Right lobe of liver (tissue), 6 donors: ENCODE results near the gene HNRNPM. TPM values are rescaled to one million over a fixed set of nuclear protein-coding genes. Genes with fewer than 3 reads are reported as not detected.
A peak's percentile ranks its signal among the peaks of the same experiment; 100 is the strongest.

Source experiments
- ATAC-seq, 4 donors: fragments of 200-7000 bp; cut with Tn5 transposase; one replicate each; pipeline ENCODE4 v1.9.1; 2020; ENCODE audit warnings: mild to moderate bottlenecking in 4 of 4, moderate library complexity in 4 of 4
- DNase-seq, 3 donors: peaks; one replicate each; pipeline ENCODE4 v3.0.0-alpha.2; 2020
- H3K27ac ChIP-seq, 3 donors: fragments of 200-600 bp; one replicate each; pipeline ENCODE4 v1.8.0; 2022
- H3K27me3 ChIP-seq, 2 donors: fragments of 200-600 bp; one replicate each; pipeline ENCODE4 v1.8.0; 2022
- H3K36me3 ChIP-seq, 4 donors: fragments of 200-600 bp; sonication (generic) in 1 of 4; one replicate each; pipeline versions ENCODE4 v1.5.1 to v1.8.0; 2017 to 2022; ENCODE audit warnings: control low read depth in 1 of 4
- H3K4me1 ChIP-seq, 4 donors: fragments of 200-600 bp; sonication (generic) in 1 of 4; one replicate each; pipeline versions ENCODE4 v1.5.1 to v1.8.0; 2017 to 2022; ENCODE audit warnings: control low read depth in 1 of 4
- H3K4me3 ChIP-seq, 3 donors: fragments of 200-600 bp; one replicate each; pipeline ENCODE4 v1.8.0; 2022
- H3K9me3 ChIP-seq, 4 donors: fragments of 200-600 bp; sonication (generic) in 1 of 4; one replicate each; pipeline versions ENCODE4 v1.5.1 to v1.8.0; 2017 to 2022; ENCODE audit warnings: control low read depth in 1 of 4
- POLR2A ChIP-seq: fragments of 450-650 bp; IDR thresholded peaks from one replicate; pipeline ENCODE4 v1.6.1; 2017; ENCODE audit warnings: antibody characterized with exemption, mild to moderate bottlenecking
- WGBS: methylation state at CpG from one replicate; pipeline ENCODE4 v1.1.6; 2018; ENCODE audit warnings: low coverage, low lambda C conversion rate; ENCODE audit not compliant: insufficient coverage; ENCODE audit errors: missing lambda C conversion rate; 5-methylcytosine and 5-hydroxymethylcytosine counted together
- intact Hi-C, 2 donors: fragments of 100-400 bp; cut with DNase I; formaldehyde crosslinking; loops; one replicate each; pipeline versions ENCODE4 v1.11.2 to v1.14.1; 2022
- total RNA-seq, 6 experiments: library from RNA; depleted of rRNA in 2 of 6; stranded (reverse); fragments of >200 nt in 2 of 6; fragmentation: NEBNext Ultra II Directional in 3 of 6; extraction: Animal tissue kit (Norgen Biotek cat#: 25700) in 3 of 6; gene quantifications; one replicate each; pipeline versions ENCODE4 v1.1.0 to v1.2.4, GENCODE V29; 2016 to 2023
- TF ChIP-seq, protein P1 (sequence below), 4 donors: fragments of 200-600 bp in 3 of 4; fragments of 450-650 bp in 1 of 4; IDR thresholded peaks; one replicate each; pipeline versions ENCODE4 v1.5.1 to v1.8.0; 2016 to 2022; ENCODE audit warnings: antibody characterized with exemption in 4 of 4, mild to moderate bottlenecking in 2 of 4
- donor health status: DM: no; HTN: yes; CAD: no.
- donor health status: DM: no; HTN: no; CAD: no.
- donor health status: DM: no; HTN: no; CAD: no.
- donor health status: DM: no; HTN: yes; CAD: no.
- donor health status: DM: no; HTN: yes; CAD: no.

Gene HNRNPM
- total RNA-seq, 6 experiments from 2014 or later, result 31.8 to 82.5 (median 58.6) TPM

DNA sequence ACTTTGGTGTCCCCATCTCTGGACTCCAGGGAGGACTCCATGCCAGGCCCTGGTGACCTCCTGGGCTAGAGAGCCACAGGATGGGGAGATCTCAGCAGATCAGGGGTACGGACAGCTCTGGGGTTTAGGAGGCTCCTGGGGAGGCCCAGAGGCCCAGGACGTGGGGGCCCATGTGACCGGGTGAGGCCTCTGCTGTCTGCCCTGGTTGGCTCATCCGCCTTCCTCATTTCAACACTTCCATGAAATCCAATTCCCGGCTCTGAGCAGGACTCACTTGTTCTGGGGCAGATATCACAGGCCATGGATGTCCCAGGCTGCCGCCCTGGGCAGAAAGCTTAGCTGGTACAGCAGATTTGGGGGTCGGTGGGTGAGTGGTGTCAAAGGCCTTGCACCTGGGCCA is 58.7 kb downstream of the HNRNPM start:
- TF ChIP-seq POLR2A, result no peak
- TF ChIP-seq, protein P1, sequence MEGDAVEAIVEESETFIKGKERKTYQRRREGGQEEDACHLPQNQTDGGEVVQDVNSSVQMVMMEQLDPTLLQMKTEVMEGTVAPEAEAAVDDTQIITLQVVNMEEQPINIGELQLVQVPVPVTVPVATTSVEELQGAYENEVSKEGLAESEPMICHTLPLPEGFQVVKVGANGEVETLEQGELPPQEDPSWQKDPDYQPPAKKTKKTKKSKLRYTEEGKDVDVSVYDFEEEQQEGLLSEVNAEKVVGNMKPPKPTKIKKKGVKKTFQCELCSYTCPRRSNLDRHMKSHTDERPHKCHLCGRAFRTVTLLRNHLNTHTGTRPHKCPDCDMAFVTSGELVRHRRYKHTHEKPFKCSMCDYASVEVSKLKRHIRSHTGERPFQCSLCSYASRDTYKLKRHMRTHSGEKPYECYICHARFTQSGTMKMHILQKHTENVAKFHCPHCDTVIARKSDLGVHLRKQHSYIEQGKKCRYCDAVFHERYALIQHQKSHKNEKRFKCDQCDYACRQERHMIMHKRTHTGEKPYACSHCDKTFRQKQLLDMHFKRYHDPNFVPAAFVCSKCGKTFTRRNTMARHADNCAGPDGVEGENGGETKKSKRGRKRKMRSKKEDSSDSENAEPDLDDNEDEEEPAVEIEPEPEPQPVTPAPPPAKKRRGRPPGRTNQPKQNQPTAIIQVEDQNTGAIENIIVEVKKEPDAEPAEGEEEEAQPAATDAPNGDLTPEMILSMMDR (IDR thresholded peaks at IDR 0.05), result no peak
- 40% methylated on average over 2 of the region's 7 CpGs for WGBS
- Histone ChIP-seq H3K36me3 (no peaks in the 10 kb centered on the region), H3K4me1 (peaks cover 0 to 6% (median 0%) of the 10 kb centered on the region in 4 donors), H3K4me3 (no peak overlapping the region), H3K27me3 (no peaks in the 10 kb centered on the region), H3K27ac (no peak overlapping the region), H3K9me3 (no peaks in the 10 kb centered on the region)
- intact Hi-C loops, result loop anchor here in 1 of 2 donors (10.0 kb wide), 1 partner anchor 99 kb away; no protein-coding TSS in a partner anchor
- ATAC-seq (no peak), DNase-seq (no peak)

GRCh38 chr19:8504171-8504570 is 59.4 kb downstream of the HNRNPM start:
- Histone ChIP-seq H3K27me3 (no peaks in the 10 kb centered on the region), H3K4me3 (no peak overlapping the region), H3K4me1 (peaks cover 0 to 6% (median 0%) of the 10 kb centered on the region in 4 donors), H3K36me3 (no peaks in the 10 kb centered on the region), H3K27ac (no peak overlapping the region), H3K9me3 (no peaks in the 10 kb centered on the region)
- intact Hi-C loops, result loop anchor here in 1 of 2 donors (10.0 kb wide), 1 partner anchor 99 kb away; no protein-coding TSS in a partner anchor
- TF ChIP-seq POLR2A, result no peak
- TF ChIP-seq, protein P1 (IDR thresholded peaks at IDR 0.05), result no peak
- 60% methylated on average over 5 of the region's 7 CpGs for WGBS
- ATAC-seq, result no peak
- DNase-seq, result no peak

DNA sequence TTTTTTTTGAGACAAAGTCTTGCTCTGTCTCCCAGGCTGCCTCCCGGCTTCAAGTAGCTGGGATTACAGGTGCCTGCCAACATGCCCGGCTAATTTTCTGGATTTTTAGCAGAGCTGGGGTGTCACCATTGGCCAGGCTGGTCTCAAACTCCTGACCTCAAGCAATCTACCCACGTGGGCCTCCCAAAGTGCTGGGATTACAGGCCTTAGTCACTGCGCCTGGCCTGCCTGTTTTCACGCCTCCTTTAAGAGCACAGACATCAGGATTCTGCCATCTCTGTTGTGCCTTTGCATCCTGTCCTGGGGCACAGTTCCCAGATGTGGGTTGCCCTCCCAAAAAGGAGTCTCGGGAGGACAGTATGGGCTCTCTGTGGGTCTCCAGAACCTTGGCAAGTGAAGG is 60.1 kb downstream of the HNRNPM start:
- no peak for DNase-seq
- ATAC-seq, result no peak
- no peaks in the 10 kb centered on the region for H3K27me3 ChIP-seq
- 75% methylated on average over 6 of the region's 6 CpGs for WGBS
- H3K27ac ChIP-seq, result no peak overlapping the region
- no peaks in the 10 kb centered on the region for H3K9me3 ChIP-seq
- intact Hi-C loops, result loop anchor here in 1 of 2 donors (10.0 kb wide), 1 partner anchor 100 kb away; no protein-coding TSS in a partner anchor
- no peak overlapping the region for H3K4me3 ChIP-seq
- no peak for TF ChIP-seq POLR2A
- TF ChIP-seq, protein P1 (IDR thresholded peaks at IDR 0.05), result no peak
- H3K4me1 ChIP-seq, result peaks cover 0 to 6% (median 0%) of the 10 kb centered on the region in 4 donors
- H3K36me3 ChIP-seq, result no peaks in the 10 kb centered on the region

- no peak overlapping the region for H3K27ac ChIP-seq
- peak; percentile 88 to 93 (median 88) for ATAC-seq
- peak overlapping the region; percentile 42 to 63 (median 54) for H3K4me3 ChIP-seq
- peak; percentile 84 to 90 (median 88) for DNase-seq
- H3K27me3 ChIP-seq, result no peaks in the 10 kb centered on the region
- TF ChIP-seq, protein P1 (IDR thresholded peaks at IDR 0.05), result peak; percentile 84 to 93 (median 92)
- TF ChIP-seq POLR2A, result peak; percentile 15
- intact Hi-C loops, result loop anchor here in 1 of 2 donors (10.0 kb wide), 1 partner anchor 101 kb away; no protein-coding TSS in a partner anchor
- H3K36me3 ChIP-seq, result peaks cover 0 to 2% (median 0%) of the 10 kb centered on the region in 4 donors
- H3K9me3 ChIP-seq, result no peaks in the 10 kb centered on the region
- peaks cover 0 to 6% (median 0%) of the 10 kb centered on the region in 4 donors for H3K4me1 ChIP-seq
- WGBS, result 0% methylated on average over 2 of the region's 56 CpGs
Measured at GRCh38 chr19:8505680-8506401, 61.1 kb downstream of the HNRNPM start.
